PC-9 (cell line): ENCODE results near the gene FERD3L.

ENCODE experiments used
- EZH2 ChIP-seq: fragments of 200-600 bp; sonication (generic); IDR thresholded peaks from 2 replicates; pipeline ENCODE4 v1.8.0; 2017; ENCODE audit warnings: antibody characterized with exemption, low read depth
- TF ChIP-seq, protein P1 (sequence below): fragments of 200-600 bp; sonication (generic); conservative IDR thresholded peaks from 2 replicates; pipeline ENCODE4 v1.6.1; 2017; ENCODE audit warnings: mixed run types, antibody characterized with exemption, mild to moderate bottlenecking, moderate library complexity

- TF ChIP-seq, protein P1, sequence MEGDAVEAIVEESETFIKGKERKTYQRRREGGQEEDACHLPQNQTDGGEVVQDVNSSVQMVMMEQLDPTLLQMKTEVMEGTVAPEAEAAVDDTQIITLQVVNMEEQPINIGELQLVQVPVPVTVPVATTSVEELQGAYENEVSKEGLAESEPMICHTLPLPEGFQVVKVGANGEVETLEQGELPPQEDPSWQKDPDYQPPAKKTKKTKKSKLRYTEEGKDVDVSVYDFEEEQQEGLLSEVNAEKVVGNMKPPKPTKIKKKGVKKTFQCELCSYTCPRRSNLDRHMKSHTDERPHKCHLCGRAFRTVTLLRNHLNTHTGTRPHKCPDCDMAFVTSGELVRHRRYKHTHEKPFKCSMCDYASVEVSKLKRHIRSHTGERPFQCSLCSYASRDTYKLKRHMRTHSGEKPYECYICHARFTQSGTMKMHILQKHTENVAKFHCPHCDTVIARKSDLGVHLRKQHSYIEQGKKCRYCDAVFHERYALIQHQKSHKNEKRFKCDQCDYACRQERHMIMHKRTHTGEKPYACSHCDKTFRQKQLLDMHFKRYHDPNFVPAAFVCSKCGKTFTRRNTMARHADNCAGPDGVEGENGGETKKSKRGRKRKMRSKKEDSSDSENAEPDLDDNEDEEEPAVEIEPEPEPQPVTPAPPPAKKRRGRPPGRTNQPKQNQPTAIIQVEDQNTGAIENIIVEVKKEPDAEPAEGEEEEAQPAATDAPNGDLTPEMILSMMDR = no peak
- no peak for TF ChIP-seq EZH2
These were observed 30.0 kb upstream of the FERD3L start for GRCh38 chr7:19175241-19175640.
